Femur (tissue), 1 donor: ENCODE measurements around the gene PRKCH.

Source experiments
- DNase-seq: peaks from one replicate; pipeline ENCODE4 v3.0.0-alpha.2; 2017

PRKCH gene

GRCh38 chr14:61321385-61322010, at the start of gene PRKCH:
Gene PRKCH (plus strand): TSS chr14:61321579. CDS start chr14:61322102, 523 bp downstream.
- DNase-seq, result peak; percentile 77

GRCh38 chr14:61277232-61277631, 44.1 kb upstream of the PRKCH start:
- no peak for DNase-seq

- DNase-seq, result no peak
Observed at GRCh38 chr14:61277784-61278183, 43.6 kb upstream of the PRKCH start.

- DNase-seq, result peak; percentile 41
Observed at GRCh38 chr14:61279082-61279481, 42.3 kb upstream of the PRKCH start.

- no peak for DNase-seq
Observed at GRCh38 chr14:61280092-61280525, 41.3 kb upstream of the PRKCH start.

- DNase-seq, result peak; percentile 74
Observed at GRCh38 chr14:61280526-61281185, 40.7 kb upstream of the PRKCH start.

- peak; percentile 37 for DNase-seq
Observed at GRCh38 chr14:61281186-61281947, 40.0 kb upstream of the PRKCH start, which contains the start of gene TMEM30B. Gene TMEM30B (minus strand): TSS chr14:61281338. CDS start chr14:61281147, 191 bp downstream.

- peak; percentile 68 for DNase-seq
Observed at GRCh38 chr14:61281948-61282275, 39.5 kb upstream of the PRKCH start.

- DNase-seq, result no peak
Observed at GRCh38 chr14:61282746-61283145, 38.6 kb upstream of the PRKCH start.

GRCh38 chr14:61284001-61284400, 37.4 kb upstream of the PRKCH start:
- no peak for DNase-seq

GRCh38 chr14:61285364-61285763, 36.0 kb upstream of the PRKCH start:
- DNase-seq, result no peak

- no peak for DNase-seq
Observed at GRCh38 chr14:61287196-61287595, 34.2 kb upstream of the PRKCH start.

- no peak for DNase-seq
Observed at GRCh38 chr14:61288228-61288627, 33.2 kb upstream of the PRKCH start.

GRCh38 chr14:61288720-61289119, 32.7 kb upstream of the PRKCH start:
- no peak for DNase-seq

GRCh38 chr14:61290701-61291100, 30.7 kb upstream of the PRKCH start:
- no peak for DNase-seq

- DNase-seq, result no peak
Observed at GRCh38 chr14:61296151-61296550, 25.2 kb upstream of the PRKCH start.

GRCh38 chr14:61296719-61297502, 24.5 kb upstream of the PRKCH start:
- DNase-seq, result no peak

- DNase-seq, result no peak
Observed at GRCh38 chr14:61297581-61297980, 23.8 kb upstream of the PRKCH start.

- no peak for DNase-seq
Observed at GRCh38 chr14:61298824-61299223, 22.6 kb upstream of the PRKCH start.

- DNase-seq, result no peak
Observed at GRCh38 chr14:61300209-61300608, 21.2 kb upstream of the PRKCH start.

GRCh38 chr14:61300754-61301153, 20.6 kb upstream of the PRKCH start:
- DNase-seq, result no peak

- no peak for DNase-seq
Observed at GRCh38 chr14:61304688-61305087, 16.7 kb upstream of the PRKCH start.

GRCh38 chr14:61308198-61308597, 13.2 kb upstream of the PRKCH start:
- no peak for DNase-seq
